ENCODE results near the gene SLC25A17.

DNA sequence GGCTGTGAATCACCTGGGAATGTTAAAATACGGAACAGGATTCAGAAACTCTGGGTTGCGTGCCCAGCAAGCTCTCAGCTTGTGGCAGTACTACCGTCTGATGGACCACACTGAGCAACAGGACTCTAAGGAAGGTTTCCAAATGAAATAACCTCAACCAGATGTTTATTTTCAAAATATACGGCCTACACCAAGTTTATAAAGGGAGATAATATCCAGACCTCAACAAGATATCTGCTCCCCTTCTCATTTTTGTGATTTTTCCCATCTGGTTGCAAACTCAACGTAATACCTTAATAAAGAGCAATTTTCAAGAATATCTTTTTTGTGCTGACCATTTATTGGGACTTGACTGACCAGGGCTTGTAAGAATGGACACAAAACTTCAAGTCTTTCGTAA, 49.4 kb downstream of the SLC25A17 start:
- TF ChIP-seq, protein P1, sequence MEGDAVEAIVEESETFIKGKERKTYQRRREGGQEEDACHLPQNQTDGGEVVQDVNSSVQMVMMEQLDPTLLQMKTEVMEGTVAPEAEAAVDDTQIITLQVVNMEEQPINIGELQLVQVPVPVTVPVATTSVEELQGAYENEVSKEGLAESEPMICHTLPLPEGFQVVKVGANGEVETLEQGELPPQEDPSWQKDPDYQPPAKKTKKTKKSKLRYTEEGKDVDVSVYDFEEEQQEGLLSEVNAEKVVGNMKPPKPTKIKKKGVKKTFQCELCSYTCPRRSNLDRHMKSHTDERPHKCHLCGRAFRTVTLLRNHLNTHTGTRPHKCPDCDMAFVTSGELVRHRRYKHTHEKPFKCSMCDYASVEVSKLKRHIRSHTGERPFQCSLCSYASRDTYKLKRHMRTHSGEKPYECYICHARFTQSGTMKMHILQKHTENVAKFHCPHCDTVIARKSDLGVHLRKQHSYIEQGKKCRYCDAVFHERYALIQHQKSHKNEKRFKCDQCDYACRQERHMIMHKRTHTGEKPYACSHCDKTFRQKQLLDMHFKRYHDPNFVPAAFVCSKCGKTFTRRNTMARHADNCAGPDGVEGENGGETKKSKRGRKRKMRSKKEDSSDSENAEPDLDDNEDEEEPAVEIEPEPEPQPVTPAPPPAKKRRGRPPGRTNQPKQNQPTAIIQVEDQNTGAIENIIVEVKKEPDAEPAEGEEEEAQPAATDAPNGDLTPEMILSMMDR (IDR thresholded peaks at IDR 0.05), result no peak
- TF ChIP-seq POLR2A (IDR thresholded peaks at IDR 0.05), result no peak
